IPS-20b (cell line): Measurements from ENCODE around the gene ZDHHC9.

Experiments used
- H3K27ac ChIP-seq: one replicate; pipeline ENCODE4 v1.5.1; 2013; ENCODE audit warnings: low read length
- H3K27me3 ChIP-seq: 2 replicates; pipeline ENCODE4 v1.6.1; 2013; ENCODE audit warnings: mild to moderate bottlenecking, low read length, inconsistent platforms; ENCODE audit not compliant: insufficient read depth
- H3K36me3 ChIP-seq: 2 replicates; pipeline ENCODE4 v1.6.1; 2013; ENCODE audit warnings: low read depth, mild to moderate bottlenecking, inconsistent platforms, low read length, moderate library complexity; ENCODE audit not compliant: insufficient read depth
- H3K4me1 ChIP-seq: 2 replicates; pipeline ENCODE4 v1.6.1; 2013; ENCODE audit warnings: mild to moderate bottlenecking, control low read depth, inconsistent platforms, low read length, moderate library complexity; ENCODE audit not compliant: insufficient read depth
- H3K4me3 ChIP-seq: 2 replicates; pipeline ENCODE4 v1.5.1; 2013; ENCODE audit warnings: mild to moderate bottlenecking, low read length, inconsistent platforms
- H3K9ac ChIP-seq: 2 replicates; pipeline ENCODE4 v1.6.1; 2013; ENCODE audit warnings: low read depth, mild to moderate bottlenecking, inconsistent platforms, low read length, moderate library complexity
- H3K9me3 ChIP-seq: 2 replicates; pipeline ENCODE4 v1.6.1; 2013; ENCODE audit warnings: mild to moderate bottlenecking, low read depth, low read length, inconsistent platforms; ENCODE audit not compliant: insufficient read depth

ZDHHC9 gene

GRCh38 chrX:129842510-129843208 is 1.0 kb downstream of the ZDHHC9 start:
- H3K9me3 ChIP-seq, result no peaks in the 10 kb centered on the region
- no peaks in the 10 kb centered on the region for H3K27me3 ChIP-seq
- peak overlapping the region; percentile 83 for H3K9ac ChIP-seq
- H3K27ac ChIP-seq, result no peak overlapping the region
- H3K4me1 ChIP-seq, result no peaks in the 10 kb centered on the region; the same call in 1 of the 2 replicates
- H3K36me3 ChIP-seq, result peaks cover 13% of the 10 kb centered on the region; the same call in 1 of the 2 replicates
- peak overlapping the region; percentile 94 for H3K4me3 ChIP-seq

GRCh38 chrX:129840344-129840743 is 3.3 kb downstream of the ZDHHC9 start:
- H3K9me3 ChIP-seq, result no peaks in the 10 kb centered on the region
- no peak overlapping the region for H3K4me3 ChIP-seq
- no peaks in the 10 kb centered on the region; the same call in 1 of the 2 replicates for H3K4me1 ChIP-seq
- H3K36me3 ChIP-seq, result peaks cover 25% of the 10 kb centered on the region
- no peak overlapping the region for H3K9ac ChIP-seq
- H3K27ac ChIP-seq, result no peak overlapping the region
- no peaks in the 10 kb centered on the region for H3K27me3 ChIP-seq

- H3K9ac ChIP-seq, result no peak overlapping the region
- peaks cover 24% of the 10 kb centered on the region for H3K36me3 ChIP-seq
- no peak overlapping the region for H3K4me3 ChIP-seq
- no peak overlapping the region for H3K27ac ChIP-seq
- H3K9me3 ChIP-seq, result no peaks in the 10 kb centered on the region
- H3K4me1 ChIP-seq, result no peaks in the 10 kb centered on the region
- no peaks in the 10 kb centered on the region for H3K27me3 ChIP-seq
Observed at GRCh38 chrX:129836827-129837226, 6.9 kb downstream of the ZDHHC9 start.

- H3K4me3 ChIP-seq, result no peak overlapping the region
- no peaks in the 10 kb centered on the region for H3K27me3 ChIP-seq
- no peak overlapping the region for H3K9ac ChIP-seq
- H3K36me3 ChIP-seq, result peaks cover 16% of the 10 kb centered on the region
- no peaks in the 10 kb centered on the region for H3K4me1 ChIP-seq
- no peaks in the 10 kb centered on the region for H3K9me3 ChIP-seq
- H3K27ac ChIP-seq, result no peak overlapping the region
Observed at GRCh38 chrX:129833153-129833990, 10.3 kb downstream of the ZDHHC9 start.

- no peaks in the 10 kb centered on the region for H3K9me3 ChIP-seq
- H3K4me3 ChIP-seq, result no peak overlapping the region
- no peak overlapping the region for H3K9ac ChIP-seq
- no peak overlapping the region for H3K27ac ChIP-seq
- H3K36me3 ChIP-seq, result no peaks in the 10 kb centered on the region
- H3K4me1 ChIP-seq, result no peaks in the 10 kb centered on the region
- H3K27me3 ChIP-seq, result no peaks in the 10 kb centered on the region
Observed at GRCh38 chrX:129831091-129831885, 12.4 kb downstream of the ZDHHC9 start.

GRCh38 chrX:129830494-129830893 is 13.2 kb downstream of the ZDHHC9 start:
- Histone ChIP-seq H3K4me1 (no peaks in the 10 kb centered on the region), H3K9ac (no peak overlapping the region), H3K27ac (no peak overlapping the region), H3K27me3 (no peaks in the 10 kb centered on the region), H3K9me3 (no peaks in the 10 kb centered on the region), H3K4me3 (no peak overlapping the region), H3K36me3 (no peaks in the 10 kb centered on the region)

GRCh38 chrX:129825746-129826505 is 17.8 kb downstream of the ZDHHC9 start:
- no peak overlapping the region for H3K9ac ChIP-seq
- H3K9me3 ChIP-seq, result no peaks in the 10 kb centered on the region
- H3K27ac ChIP-seq, result no peak overlapping the region
- H3K4me1 ChIP-seq, result no peaks in the 10 kb centered on the region
- H3K36me3 ChIP-seq, result peaks cover 6% of the 10 kb centered on the region
- H3K27me3 ChIP-seq, result no peaks in the 10 kb centered on the region
- H3K4me3 ChIP-seq, result no peak overlapping the region

- Histone ChIP-seq H3K4me3 (no peak overlapping the region), H3K4me1 (no peaks in the 10 kb centered on the region), H3K9me3 (no peaks in the 10 kb centered on the region), H3K27me3 (no peaks in the 10 kb centered on the region), H3K27ac (no peak overlapping the region), H3K36me3 (peaks cover 6% of the 10 kb centered on the region), H3K9ac (no peak overlapping the region)
Observed at GRCh38 chrX:129824620-129825019, 19.1 kb downstream of the ZDHHC9 start.

GRCh38 chrX:129823522-129823921 is 20.2 kb downstream of the ZDHHC9 start:
- no peak overlapping the region for H3K9ac ChIP-seq
- H3K36me3 ChIP-seq, result peaks cover 6% of the 10 kb centered on the region
- no peak overlapping the region for H3K27ac ChIP-seq
- H3K4me1 ChIP-seq, result no peaks in the 10 kb centered on the region
- H3K4me3 ChIP-seq, result no peak overlapping the region
- no peaks in the 10 kb centered on the region for H3K9me3 ChIP-seq
- no peaks in the 10 kb centered on the region for H3K27me3 ChIP-seq

GRCh38 chrX:129823115-129823514 is 20.6 kb downstream of the ZDHHC9 start:
- peaks cover 6% of the 10 kb centered on the region for H3K36me3 ChIP-seq
- H3K27me3 ChIP-seq, result no peaks in the 10 kb centered on the region
- H3K27ac ChIP-seq, result no peak overlapping the region
- H3K4me1 ChIP-seq, result no peaks in the 10 kb centered on the region
- no peak overlapping the region for H3K9ac ChIP-seq
- H3K4me3 ChIP-seq, result no peak overlapping the region
- no peaks in the 10 kb centered on the region for H3K9me3 ChIP-seq

- Histone ChIP-seq H3K9me3 (no peaks in the 10 kb centered on the region), H3K9ac (no peak overlapping the region), H3K4me3 (no peak overlapping the region), H3K36me3 (peaks cover 6% of the 10 kb centered on the region), H3K4me1 (no peaks in the 10 kb centered on the region), H3K27me3 (no peaks in the 10 kb centered on the region), H3K27ac (no peak overlapping the region)
Observed at GRCh38 chrX:129818123-129818522, 25.6 kb downstream of the ZDHHC9 start.
